Muscle layer of duodenum (tissue), 2 donors: ENCODE results near the gene ITGA3.

Source experiments
- H3K27ac ChIP-seq: one replicate; pipeline ENCODE4 v1.7.0; 2013; ENCODE audit warnings: mild to moderate bottlenecking, low read length
- H3K27me3 ChIP-seq: one replicate; pipeline ENCODE4 v1.7.0; 2013; ENCODE audit warnings: low read depth, mild to moderate bottlenecking, control low read depth, low read length
- H3K36me3 ChIP-seq, 2 donors: one replicate each; pipeline ENCODE4 v1.7.0; 2013; ENCODE audit warnings: low read length in 2 of 2, control low read depth in 1 of 2, mild to moderate bottlenecking in 1 of 2; ENCODE audit not compliant: insufficient read depth in 2 of 2, control insufficient read depth in 1 of 2
- H3K4me1 ChIP-seq, 2 donors: one replicate each; pipeline ENCODE4 v1.7.0; 2013; ENCODE audit warnings: low read length in 2 of 2, mild to moderate bottlenecking in 2 of 2, control low read depth in 1 of 2, moderate library complexity in 1 of 2; ENCODE audit not compliant: insufficient read depth in 2 of 2, control insufficient read depth in 1 of 2
- H3K4me3 ChIP-seq, 2 donors: one replicate each; pipeline ENCODE4 v1.7.0; 2013; ENCODE audit warnings: low read length in 2 of 2, low read depth in 1 of 2, mild to moderate bottlenecking in 1 of 2
- H3K9me3 ChIP-seq, 2 donors: one replicate each; pipeline ENCODE4 v1.7.0; 2013; ENCODE audit warnings: low read length in 2 of 2, control low read depth in 1 of 2, mild to moderate bottlenecking in 1 of 2; ENCODE audit not compliant: control insufficient read depth in 1 of 2
- donor health status: healthy.

The ITGA3 gene

DNA sequence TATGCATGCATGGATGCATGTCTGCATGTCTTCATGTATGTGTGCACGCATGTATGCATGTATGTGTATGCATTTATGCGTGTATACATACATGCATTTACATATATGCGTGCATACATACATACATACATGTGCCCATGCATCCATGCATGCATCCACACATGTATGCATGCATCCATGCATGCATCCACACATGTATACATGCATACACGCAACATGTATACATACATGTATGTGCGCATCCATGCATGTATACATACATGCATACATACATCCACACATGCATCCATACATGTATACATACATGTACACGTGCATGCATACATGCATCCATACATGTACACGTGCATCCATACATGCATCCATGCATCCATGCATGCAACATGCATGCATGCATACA, 31.1 kb upstream of the ITGA3 start:
- H3K4me3 ChIP-seq = no peak overlapping the region
- no peaks in the 10 kb centered on the region for H3K27me3 ChIP-seq
- no peaks in the 10 kb centered on the region for H3K36me3 ChIP-seq
- H3K27ac ChIP-seq = no peak overlapping the region
- peaks cover 0 to 19% of the 10 kb centered on the region in 2 donors for H3K4me1 ChIP-seq
- no peaks in the 10 kb centered on the region for H3K9me3 ChIP-seq

DNA sequence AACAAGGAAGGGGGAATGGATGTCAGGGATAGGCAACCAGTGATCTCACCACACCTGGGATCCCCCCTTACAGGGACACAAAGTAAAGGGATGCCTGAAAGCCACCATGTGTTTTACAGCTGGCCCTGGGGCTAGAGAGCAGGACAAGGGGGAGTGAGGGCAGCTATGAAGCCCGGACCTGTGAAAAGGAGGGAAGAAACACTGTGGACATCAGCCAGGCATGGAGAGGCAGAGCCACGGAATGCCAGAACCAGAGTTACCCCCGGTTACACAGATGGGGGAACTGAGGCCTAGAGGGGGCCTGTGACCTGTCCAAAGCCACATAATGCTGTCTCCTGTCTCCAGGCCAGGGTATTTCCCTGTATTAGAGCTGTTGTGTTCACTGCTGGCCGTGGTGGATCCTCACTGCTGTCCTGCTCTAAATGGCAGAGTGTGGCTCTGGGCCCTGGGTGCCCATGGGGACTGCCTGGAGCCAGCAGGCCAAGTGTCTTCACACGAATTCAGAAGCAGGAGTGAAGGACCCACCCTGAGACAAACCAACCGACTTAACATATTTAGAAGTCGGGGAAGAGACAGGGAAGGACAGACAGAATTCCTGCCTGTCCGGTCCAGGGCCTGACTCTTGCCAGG, 29.7 kb upstream of the ITGA3 start:
- no peaks in the 10 kb centered on the region for H3K27me3 ChIP-seq
- H3K9me3 ChIP-seq = no peaks in the 10 kb centered on the region
- no peak overlapping the region for H3K27ac ChIP-seq

DNA sequence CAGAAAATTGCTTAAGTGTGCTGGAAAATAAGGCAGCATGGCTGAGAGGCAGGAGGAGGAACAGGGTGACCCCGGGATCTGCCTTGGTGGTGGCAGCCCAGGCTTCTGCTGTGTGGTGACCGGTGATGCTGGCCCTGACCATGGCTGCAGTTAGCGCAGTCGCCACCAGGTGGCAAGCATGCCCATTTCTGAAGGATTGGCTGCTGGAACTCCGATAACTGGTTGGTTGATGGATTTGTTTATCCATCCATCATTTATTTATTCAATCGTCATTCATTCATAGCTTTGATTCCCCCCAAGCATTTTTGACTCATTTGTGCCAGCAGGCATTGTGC, 29.1 kb upstream of the ITGA3 start:
- H3K4me3 ChIP-seq = peak overlapping the region in 1 of 2 donors; percentile 66
- no peaks in the 10 kb centered on the region for H3K27me3 ChIP-seq
- H3K27ac ChIP-seq = no peak overlapping the region
- no peaks in the 10 kb centered on the region for H3K9me3 ChIP-seq
- H3K4me1 ChIP-seq = peaks cover 0 to 19% of the 10 kb centered on the region in 2 donors
- no peaks in the 10 kb centered on the region for H3K36me3 ChIP-seq

More for the DNA sequence above, 29.7 kb upstream of the ITGA3 start:
- H3K4me1 ChIP-seq = peaks cover 0 to 19% of the 10 kb centered on the region in 2 donors
- H3K4me3 ChIP-seq = no peak overlapping the region
- H3K36me3 ChIP-seq = no peaks in the 10 kb centered on the region

DNA sequence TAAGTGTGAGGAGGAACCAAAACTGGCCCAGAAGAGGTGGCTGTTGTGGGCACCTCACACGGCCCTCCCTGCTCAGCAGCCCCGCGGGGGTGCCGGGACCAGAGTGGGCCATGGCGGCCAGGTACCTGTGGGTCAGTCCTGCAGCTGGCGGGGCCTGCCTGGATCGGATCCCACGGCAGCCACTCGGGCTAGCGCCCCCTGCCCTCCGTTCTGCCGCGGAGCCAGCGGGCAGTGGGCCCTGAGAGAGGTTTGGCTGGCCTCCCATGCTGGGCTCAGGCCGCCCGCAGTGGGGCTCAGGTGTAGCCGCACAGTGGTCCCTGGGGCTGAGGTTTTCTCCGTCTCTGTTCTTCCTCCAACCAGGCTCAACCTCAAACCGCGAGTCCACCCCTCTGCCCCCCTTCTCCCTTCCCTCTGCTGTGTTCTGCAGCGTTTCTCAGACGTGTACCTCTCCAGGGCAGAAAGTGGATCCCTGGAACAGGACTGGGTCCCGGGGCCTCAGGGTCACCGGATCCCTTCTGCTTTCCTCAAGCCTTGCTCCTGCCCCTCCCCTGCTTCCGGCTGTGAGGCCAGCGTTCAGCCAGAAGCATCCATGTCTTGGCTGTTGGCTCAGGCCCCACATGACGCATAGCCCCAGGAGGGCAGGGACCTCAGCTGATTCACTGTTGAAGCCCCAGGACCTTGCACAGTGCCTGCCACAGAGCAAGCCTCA, 28.6 kb upstream of the ITGA3 start:
- Histone ChIP-seq H3K4me3 (peak overlapping the region; percentile 8 to 66), H3K9me3 (no peaks in the 10 kb centered on the region), H3K36me3 (no peaks in the 10 kb centered on the region), H3K27ac (no peak overlapping the region), H3K27me3 (no peaks in the 10 kb centered on the region), H3K4me1 (peaks cover 0 to 19% of the 10 kb centered on the region in 2 donors)

DNA sequence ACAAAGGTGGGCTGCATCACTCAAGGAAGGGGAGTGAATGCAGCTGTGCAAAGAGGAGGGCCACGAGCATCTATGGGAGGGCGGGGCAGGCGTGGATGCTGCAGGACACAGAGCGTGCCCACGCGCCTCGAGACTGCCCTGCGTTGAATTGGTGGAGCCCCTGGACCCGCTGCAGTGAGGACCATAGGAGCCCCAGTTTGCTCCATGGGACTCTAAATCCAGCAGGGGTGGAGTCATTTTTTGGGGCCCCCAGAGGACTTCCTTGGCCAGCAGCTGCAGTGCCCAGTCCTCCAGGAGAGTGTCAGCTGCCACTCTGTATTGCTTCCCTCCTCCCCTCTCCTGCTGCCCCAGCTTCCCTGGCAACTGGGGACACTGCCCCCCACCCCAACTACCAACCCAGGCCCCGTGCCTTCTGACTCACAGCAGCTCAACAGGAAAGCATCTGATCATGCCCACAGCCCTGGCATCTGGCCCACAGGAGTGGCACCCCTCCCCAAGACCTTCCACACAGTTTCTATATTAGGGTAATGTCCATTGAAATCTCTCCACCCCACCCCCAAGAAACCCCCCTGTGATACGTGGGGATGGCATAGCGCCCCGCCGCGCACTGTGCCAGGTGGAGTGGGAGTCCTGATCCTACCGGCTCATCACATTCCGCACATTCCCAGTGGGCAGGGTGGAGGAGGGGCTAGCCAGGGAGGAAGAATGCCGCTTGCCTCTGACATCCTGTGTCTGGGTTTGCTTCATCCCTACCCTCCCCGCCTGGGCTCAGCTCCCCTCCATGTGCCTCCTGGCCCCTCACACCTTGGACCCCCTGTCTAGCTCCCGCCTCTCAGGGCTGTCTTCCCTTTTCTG, 27.8 kb upstream of the ITGA3 start:
- H3K36me3 ChIP-seq = no peaks in the 10 kb centered on the region
- H3K4me3 ChIP-seq = peak overlapping the region in 1 of 2 donors; percentile 66

DNA sequence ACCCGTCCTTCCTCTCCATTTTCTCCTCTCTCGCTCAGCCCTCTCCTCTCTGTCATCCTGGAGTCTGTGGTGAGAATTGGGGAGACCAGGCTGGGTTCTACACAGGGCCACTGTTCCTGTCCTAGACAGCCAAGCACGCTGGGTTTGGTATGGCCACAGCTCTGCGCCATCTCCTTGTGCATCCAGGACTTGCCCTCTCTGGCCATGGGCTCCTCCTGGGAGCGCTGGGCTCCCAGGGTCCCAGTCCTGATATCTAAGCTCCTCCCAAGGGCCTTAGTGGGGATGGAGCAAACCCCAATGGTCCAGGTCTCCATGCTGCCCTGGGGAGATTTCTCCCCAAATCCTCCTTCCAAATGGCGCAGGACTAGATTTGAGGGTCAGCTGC, 27.2 kb upstream of the ITGA3 start:
- H3K4me3 ChIP-seq = no peak overlapping the region
- peaks cover 0 to 21% of the 10 kb centered on the region in 2 donors for H3K4me1 ChIP-seq
- H3K27me3 ChIP-seq = no peaks in the 10 kb centered on the region
- H3K36me3 ChIP-seq = no peaks in the 10 kb centered on the region
- H3K9me3 ChIP-seq = no peaks in the 10 kb centered on the region
- no peak overlapping the region for H3K27ac ChIP-seq

More for the DNA sequence above, 27.8 kb upstream of the ITGA3 start:
- Histone ChIP-seq H3K27me3 (no peaks in the 10 kb centered on the region), H3K27ac (no peak overlapping the region), H3K9me3 (no peaks in the 10 kb centered on the region), H3K4me1 (peaks cover 0 to 15% of the 10 kb centered on the region in 2 donors)

DNA sequence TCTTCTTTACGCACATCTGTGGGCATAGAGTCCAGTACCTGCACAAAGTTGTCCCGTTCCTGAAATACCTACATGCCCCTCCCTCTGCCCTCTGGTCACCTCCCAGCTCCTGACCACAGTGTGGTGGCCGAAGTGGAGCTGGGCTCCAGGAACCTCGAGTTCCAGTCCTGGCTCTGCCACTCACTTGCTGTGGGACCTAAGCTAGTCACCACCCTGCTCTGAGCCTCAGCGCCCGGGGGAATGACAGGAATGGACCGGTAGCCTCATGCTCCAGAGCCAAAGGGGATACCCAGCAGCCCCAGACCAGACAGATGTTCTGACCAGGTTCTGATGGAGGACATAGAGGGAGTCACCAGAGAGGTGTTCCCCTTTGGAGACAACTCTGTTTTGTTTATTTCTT, 26.7 kb upstream of the ITGA3 start:
- Histone ChIP-seq H3K27ac (no peak overlapping the region), H3K9me3 (no peaks in the 10 kb centered on the region), H3K4me3 (no peak overlapping the region), H3K4me1 (peaks cover 0 to 24% of the 10 kb centered on the region in 2 donors), H3K36me3 (no peaks in the 10 kb centered on the region), H3K27me3 (no peaks in the 10 kb centered on the region)

DNA sequence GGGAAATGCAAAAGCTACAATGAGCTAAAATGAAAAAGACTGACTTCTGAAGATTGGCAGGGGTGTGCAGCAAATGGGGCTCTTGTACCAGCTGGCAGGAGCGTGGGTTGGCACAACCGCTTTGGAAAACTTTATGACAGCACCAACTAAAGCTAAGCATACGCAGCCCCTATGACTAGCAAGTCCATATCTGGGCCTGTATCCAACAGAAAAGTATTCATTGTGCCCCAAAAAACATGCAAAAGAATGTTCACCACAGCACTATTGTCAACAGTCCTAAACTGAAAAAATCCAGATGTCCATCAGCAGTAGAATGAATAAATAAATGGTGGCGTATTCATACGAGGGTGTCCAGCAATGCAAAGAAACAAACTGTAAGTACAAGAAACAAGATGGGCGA, 22.6 kb upstream of the ITGA3 start:
- Histone ChIP-seq H3K4me1 (peaks cover 4 to 41% of the 10 kb centered on the region in 2 donors), H3K27ac (no peak overlapping the region), H3K9me3 (no peaks in the 10 kb centered on the region), H3K27me3 (no peaks in the 10 kb centered on the region), H3K36me3 (no peaks in the 10 kb centered on the region), H3K4me3 (no peak overlapping the region)

DNA sequence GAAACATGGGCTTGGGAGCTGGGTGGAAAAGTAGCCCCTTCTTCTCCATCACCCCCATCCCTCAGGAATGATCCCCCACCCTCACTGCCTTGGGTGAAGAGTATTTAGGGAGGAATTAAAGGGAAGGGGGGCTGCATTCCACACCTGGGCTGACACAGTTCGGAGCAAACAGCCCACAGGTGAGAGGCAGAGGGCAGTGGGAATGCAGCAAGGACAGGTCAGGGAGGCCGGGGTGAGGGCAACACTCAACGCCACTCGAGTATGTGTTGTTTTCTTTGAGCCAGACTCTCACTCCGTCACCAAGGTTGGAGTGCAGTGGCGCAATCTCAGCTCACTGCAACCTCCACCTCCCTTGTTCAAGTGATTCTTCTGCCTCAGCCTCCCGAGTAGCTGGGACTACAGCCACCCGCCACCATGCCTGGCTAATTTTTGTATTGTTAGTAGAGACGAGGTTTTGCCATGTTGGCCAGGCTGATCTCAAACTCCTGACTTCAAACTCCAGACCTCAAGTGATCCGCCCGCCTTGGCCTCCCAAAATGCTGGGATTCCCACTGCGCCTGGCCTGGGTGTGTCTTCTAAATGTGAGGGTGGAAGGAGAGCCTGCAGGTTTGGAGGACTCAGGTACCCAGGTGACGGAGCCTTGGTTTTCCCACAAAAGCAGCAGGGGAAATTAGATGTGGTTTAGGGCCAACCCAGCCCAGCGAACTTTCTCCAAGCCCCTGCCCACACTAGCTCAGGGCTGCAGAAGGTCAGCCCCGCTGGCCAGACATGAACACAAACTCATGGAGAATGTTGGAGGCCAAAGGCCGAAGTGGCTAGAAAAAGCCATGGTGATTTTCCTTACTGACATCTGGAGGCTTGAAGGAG, 21.2 kb upstream of the ITGA3 start:
- no peaks in the 10 kb centered on the region for H3K27me3 ChIP-seq
- H3K4me3 ChIP-seq = no peak overlapping the region
- H3K9me3 ChIP-seq = no peaks in the 10 kb centered on the region
- no peak overlapping the region for H3K27ac ChIP-seq
- no peaks in the 10 kb centered on the region for H3K36me3 ChIP-seq
- H3K4me1 ChIP-seq = peaks cover 4 to 42% of the 10 kb centered on the region in 2 donors

DNA sequence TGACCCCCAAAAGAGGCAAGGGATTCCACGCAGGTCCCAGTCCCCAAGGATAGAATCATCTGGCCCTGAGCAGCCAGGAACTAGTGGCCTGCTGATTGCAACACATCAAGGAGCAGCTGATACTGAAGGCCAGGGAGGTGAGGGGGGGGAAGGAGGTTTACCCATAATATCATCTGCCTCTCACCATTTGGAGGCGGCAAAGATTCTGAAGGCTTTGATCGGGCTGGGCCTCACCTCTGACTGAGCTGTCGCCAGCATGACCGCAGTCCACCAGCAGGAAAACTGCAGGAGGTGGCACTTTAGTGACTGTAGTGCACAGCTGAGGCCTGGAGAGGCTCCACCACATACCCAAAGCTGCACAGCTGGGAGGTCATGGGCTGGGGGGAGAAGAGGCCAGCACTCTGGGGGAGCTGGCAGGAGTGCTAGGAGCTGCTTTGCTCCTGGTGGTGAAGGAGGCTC, 20.5 kb upstream of the ITGA3 start:
- Histone ChIP-seq H3K27ac (no peak overlapping the region), H3K36me3 (no peaks in the 10 kb centered on the region), H3K4me3 (no peak overlapping the region), H3K4me1 (peaks cover 4 to 42% of the 10 kb centered on the region in 2 donors), H3K27me3 (no peaks in the 10 kb centered on the region), H3K9me3 (no peaks in the 10 kb centered on the region)
